KBM-7 (cell line): ENCODE data around the gene C1RL.

ENCODE experiments used
- DNase-seq: peaks from one replicate; pipeline ENCODE4 v3.0.0-alpha.2; 2015
- in situ Hi-C: fragments of 300-500 bp; cut with MboI; formaldehyde crosslinking; loops from 2 replicates; pipeline ENCODE4 v1.14.3; 2020; ENCODE audit warnings: low sequenced_read_pairs, low pct_unique_long_range_greater_than_20kb, mixed read lengths

C1RL gene

GRCh38 chr12:7108796-7109571, at the start of gene C1RL:
Gene C1RL, minus strand, starts transcription at chr12:7109214. Its CDS starts 34 bp downstream, at chr12:7109180.
- peak; percentile 92 for DNase-seq
- in situ Hi-C loops, result no loop called here

- no peak for DNase-seq
- in situ Hi-C loops, result no loop called here
These were observed 48.4 kb upstream of the C1RL start for GRCh38 chr12:7157391-7157790.

- no peak for DNase-seq
- in situ Hi-C loops, result no loop called here
These were observed 47.5 kb upstream of the C1RL start for GRCh38 chr12:7156259-7157197.

GRCh38 chr12:7155471-7156034, 46.5 kb upstream of the C1RL start:
- in situ Hi-C loops, result no loop called here
- no peak for DNase-seq

- DNase-seq, result no peak
- in situ Hi-C loops, result no loop called here
These were observed 46.0 kb upstream of the C1RL start for GRCh38 chr12:7154901-7155470.

- in situ Hi-C loops, result no loop called here
- no peak for DNase-seq
These were observed 45.0 kb upstream of the C1RL start for GRCh38 chr12:7154042-7154441.

- in situ Hi-C loops, result no loop called here
- DNase-seq, result no peak
These were observed 43.8 kb upstream of the C1RL start for GRCh38 chr12:7152818-7153217.

- no peak for DNase-seq
- in situ Hi-C loops, result no loop called here
These were observed 42.5 kb upstream of the C1RL start for GRCh38 chr12:7151532-7151931.

GRCh38 chr12:7150841-7151240, 41.8 kb upstream of the C1RL start:
- in situ Hi-C loops, result no loop called here
- DNase-seq, result no peak

- in situ Hi-C loops, result no loop called here
- no peak for DNase-seq
These were observed 41.3 kb upstream of the C1RL start for GRCh38 chr12:7150356-7150755.

GRCh38 chr12:7146906-7147305, 37.9 kb upstream of the C1RL start:
- no peak for DNase-seq
- in situ Hi-C loops, result no loop called here

GRCh38 chr12:7146228-7146627, 37.2 kb upstream of the C1RL start:
- in situ Hi-C loops, result no loop called here
- no peak for DNase-seq

- in situ Hi-C loops, result no loop called here
- no peak for DNase-seq
These were observed 36.7 kb upstream of the C1RL start for GRCh38 chr12:7145671-7146070.

GRCh38 chr12:7144414-7145120, 35.6 kb upstream of the C1RL start:
- DNase-seq, result peak; percentile 49
- in situ Hi-C loops, result no loop called here

- in situ Hi-C loops, result no loop called here
- no peak for DNase-seq
These were observed 34.5 kb upstream of the C1RL start for GRCh38 chr12:7143564-7143963.

GRCh38 chr12:7142809-7143465, 33.9 kb upstream of the C1RL start:
- in situ Hi-C loops, result no loop called here
- no peak for DNase-seq

- DNase-seq, result peak; percentile 72
- in situ Hi-C loops, result no loop called here
These were observed 33.1 kb upstream of the C1RL start for GRCh38 chr12:7142056-7142644.

GRCh38 chr12:7141351-7142005, 32.5 kb upstream of the C1RL start:
- in situ Hi-C loops, result no loop called here
- no peak for DNase-seq
